CD14-positive monocyte (primary cell): ENCODE measurements around the gene PGAP6. TPM values are rescaled to one million over a fixed set of nuclear protein-coding genes. Genes with fewer than 3 reads are reported as not detected.
"Not testable (repeated sequence)": the region's sequence is repeated elsewhere in the genome, so short reads cannot be mapped to it uniquely, and the experiment has no call there.

ENCODE experiments used
- DNase-seq, 3 donors: peaks; one replicate each; pipeline ENCODE4 v3.0.0-alpha.2; 2011 to 2022
- H2AFZ ChIP-seq: 2 replicates; pipeline ENCODE4 v1.6.0; 2012; ENCODE audit warnings: mild to moderate bottlenecking, low read depth, low read length, inconsistent platforms; ENCODE audit not compliant: insufficient read depth, poor library complexity, severe bottlenecking
- H3K27ac ChIP-seq, 2 donors: 1 replicate in 1 of 2; 2 replicates in 1 of 2; pipeline ENCODE4 v1.5.1; 2012 to 2013; ENCODE audit warnings: low read length in 2 of 2, control low read depth in 1 of 2, inconsistent platforms in 1 of 2, low read depth in 1 of 2, mild to moderate bottlenecking in 1 of 2
- H3K27me3 ChIP-seq, 2 donors: one replicate each; pipeline versions ENCODE4 v1.6.0 to v1.6.1; 2011 to 2013; ENCODE audit warnings: low read length in 2 of 2; ENCODE audit not compliant: control insufficient read depth in 2 of 2, insufficient read depth in 2 of 2
- H3K36me3 ChIP-seq, 2 donors: replicated peaks in 1 of 2; 1 replicate in 1 of 2; 2 replicates in 1 of 2; pipeline versions ENCODE4 v1.5.1 to v1.6.1; 2012 to 2013; ENCODE audit warnings: low read length in 2 of 2, control low read depth in 1 of 2, inconsistent platforms in 1 of 2, mild to moderate bottlenecking in 1 of 2; ENCODE audit not compliant: insufficient read depth in 2 of 2, control insufficient read depth in 1 of 2
- H3K4me1 ChIP-seq, 2 donors: 1 replicate in 1 of 2; 2 replicates in 1 of 2; pipeline versions ENCODE4 v1.5.1 to v1.6.1; 2012 to 2013; ENCODE audit warnings: low read length in 2 of 2, control low read depth in 1 of 2, inconsistent platforms in 1 of 2, mild to moderate bottlenecking in 1 of 2, moderate library complexity in 1 of 2; ENCODE audit not compliant: insufficient read depth in 2 of 2, control insufficient read depth in 1 of 2
- H3K4me2 ChIP-seq: replicated peaks from 2 replicates; pipeline ENCODE3; 2012; ENCODE audit warnings: low read length, moderate library complexity, mild to moderate bottlenecking; ENCODE audit not compliant: poor library complexity, severe bottlenecking; ENCODE audit errors: extremely low read depth
- H3K4me3 ChIP-seq, 3 experiments: fragments of 200-600 bp in 1 of 3; sonication (generic) in 1 of 3; replicated peaks in 1 of 3; 1 replicate in 2 of 3; 2 replicates in 1 of 3; pipeline ENCODE4 v1.5.1; 2011 to 2013; ENCODE audit warnings: low read length in 3 of 3, mild to moderate bottlenecking in 3 of 3, control low read depth in 2 of 3, low read depth in 2 of 3, inconsistent platforms in 1 of 3, moderate library complexity in 1 of 3
- H3K79me2 ChIP-seq: 2 replicates; pipeline ENCODE4 v1.6.0; 2012; ENCODE audit warnings: mild to moderate bottlenecking, control low read depth, inconsistent platforms, low read length, moderate library complexity; ENCODE audit not compliant: insufficient read depth
- H3K9ac ChIP-seq: 2 replicates; pipeline ENCODE4 v1.6.0; 2017; ENCODE audit warnings: low read length, mild to moderate bottlenecking; ENCODE audit not compliant: insufficient read depth, poor library complexity, severe bottlenecking
- H3K9me3 ChIP-seq, 2 donors: replicated peaks in 1 of 2; 1 replicate in 1 of 2; 2 replicates in 1 of 2; pipeline versions ENCODE4 v1.5.1 to v1.6.1; 2012 to 2013; ENCODE audit warnings: low read length in 2 of 2, control low read depth in 1 of 2; ENCODE audit not compliant: control insufficient read depth in 1 of 2, insufficient read depth in 1 of 2
- H4K20me1 ChIP-seq: 2 replicates; pipeline ENCODE4 v1.6.0; 2012; ENCODE audit warnings: mild to moderate bottlenecking, low read length, control low read depth, moderate library complexity; ENCODE audit not compliant: insufficient read depth
- H3K27ac Mint-ChIP-seq, 7 donors: one replicate each; pipeline ENCODE4 v1.8.0; 2020; ENCODE audit warnings: mild to moderate bottlenecking in 7 of 7, mixed read lengths in 7 of 7, moderate library complexity in 6 of 7, inconsistent platforms in 2 of 7
- H3K27me3 Mint-ChIP-seq, 3 donors: one replicate each; pipeline ENCODE4 v1.8.0; 2021 to 2022; ENCODE audit warnings: low read depth in 3 of 3, mild to moderate bottlenecking in 3 of 3, mixed read lengths in 3 of 3, moderate library complexity in 3 of 3, inconsistent platforms in 1 of 3
- H3K36me3 Mint-ChIP-seq, 2 donors: one replicate each; pipeline ENCODE4 v1.8.0; 2020; ENCODE audit warnings: mixed read lengths in 2 of 2, inconsistent platforms in 1 of 2, mild to moderate bottlenecking in 1 of 2
- H3K4me1 Mint-ChIP-seq: one replicate; pipeline ENCODE4 v1.8.0; 2020; ENCODE audit warnings: mild to moderate bottlenecking, mixed read lengths
- H3K4me3 Mint-ChIP-seq, 2 donors: one replicate each; pipeline ENCODE4 v1.8.0; 2020; ENCODE audit warnings: mild to moderate bottlenecking in 2 of 2, mixed read lengths in 2 of 2, moderate library complexity in 1 of 2
- H3K9me3 Mint-ChIP-seq, 7 donors: one replicate each; pipeline ENCODE4 v1.8.0; 2020 to 2022; ENCODE audit warnings: mixed read lengths in 7 of 7, mild to moderate bottlenecking in 6 of 7, moderate library complexity in 6 of 7, inconsistent platforms in 2 of 7
- WGBS: methylation state at CpG from one replicate; pipeline ENCODE4 v1.1.5; 2013; ENCODE audit warnings: missing lambda C conversion rate; ENCODE audit not compliant: insufficient coverage; 5-methylcytosine and 5-hydroxymethylcytosine counted together
- intact Hi-C, 2 donors: fragments of 100-400 bp; cut with micrococcal nuclease; formaldehyde crosslinking; loops; one replicate each; pipeline versions ENCODE4 v1.15.0 to v1.15.1; 2023
- polyA plus RNA-seq, 3 donors: library from polyadenylated mRNA; depleted of rRNA in 1 of 3; unstranded in 2 of 3; stranded (reverse) in 1 of 3; fragments of 300-500 nt in 2 of 3; fragments of >200 nt in 1 of 3; fragmentation: Illumina TruSeq in 2 of 3; gene quantifications; 1 replicate in 2 of 3; 2 replicates in 1 of 3; pipeline ENCODE4 v1.2.3, GENCODE V29; 2012 to 2021
- TF ChIP-seq, protein P1 (sequence below): fragments of 200-600 bp; IDR thresholded peaks from one replicate; pipeline ENCODE4 v1.8.0; 2022; ENCODE audit warnings: antibody characterized with exemption, mild to moderate bottlenecking

Gene PGAP6
- polyA plus RNA-seq, 3 donors = 18.2 to 137 (median 39.8) TPM

DNA sequence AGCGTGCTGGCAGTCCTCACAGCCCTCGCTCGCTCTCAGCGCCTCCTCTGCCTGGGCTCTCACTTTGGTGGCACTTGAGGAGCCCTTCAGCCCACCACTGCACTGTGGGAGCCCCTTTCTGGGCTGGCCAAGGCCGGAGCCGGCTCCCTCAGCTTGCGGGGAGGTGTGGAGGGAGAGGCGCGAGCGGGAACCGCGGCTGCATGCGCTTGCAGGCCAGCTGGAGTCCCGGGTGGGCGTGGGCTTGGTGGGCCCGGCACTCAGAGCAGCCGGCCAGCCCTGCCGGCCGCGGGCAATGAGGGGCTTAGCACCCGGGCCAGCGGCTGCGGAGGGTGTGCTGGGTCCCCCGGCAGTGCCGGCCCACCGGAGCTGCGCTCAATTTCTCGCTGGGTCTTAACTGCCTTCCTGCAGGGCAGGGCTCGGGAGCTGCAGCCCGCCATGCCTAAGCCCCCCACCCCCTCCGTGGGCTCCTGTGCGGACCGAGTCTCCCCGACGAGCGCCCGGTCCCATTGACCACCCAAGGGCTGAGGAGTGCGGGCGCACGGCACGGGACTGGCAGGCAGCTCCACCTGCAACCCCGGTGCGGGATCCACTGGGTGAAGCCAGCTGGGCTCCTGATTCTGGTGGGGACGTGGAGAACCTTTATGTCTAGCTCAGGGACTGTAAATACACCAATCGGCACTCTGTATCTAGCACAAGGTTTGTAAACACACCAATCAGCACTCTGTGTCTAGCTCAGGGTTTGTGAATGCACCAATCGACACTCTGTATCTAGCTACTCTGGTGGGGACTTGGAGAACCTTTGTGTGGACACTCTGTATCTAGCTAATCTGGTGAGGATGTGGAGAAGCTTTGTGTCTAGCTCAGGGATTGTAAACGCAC is 40.4 kb downstream of the PGAP6 start:
- peak overlapping the region; percentile 29 to 78 for H3K27ac ChIP-seq
- H3K9me3 ChIP-seq, H3K4me3 ChIP-seq, H3K4me2 ChIP-seq, DNase-seq, H3K27me3 Mint-ChIP-seq, H3K4me3 Mint-ChIP-seq, intact Hi-C loops, H2AFZ ChIP-seq, H3K27me3 ChIP-seq, H3K9me3 Mint-ChIP-seq, H3K9ac ChIP-seq: not testable (repeated sequence)
- Mint-ChIP-seq H3K36me3 (peaks cover 35 to 47% of the 10 kb centered on the region in 2 donors), H3K27ac (peak overlapping the region in 3 of 7 donors; percentile 8 to 88 (median 87)), H3K4me1 (peaks cover 61% of the 10 kb centered on the region)
- peaks cover 44 to 60% of the 10 kb centered on the region in 2 donors for H3K4me1 ChIP-seq
- peaks cover 99% of the 10 kb centered on the region for H3K79me2 ChIP-seq
- H4K20me1 ChIP-seq = peaks cover 69% of the 10 kb centered on the region
- WGBS = 96% methylated on average over 28 of the region's 47 CpGs
- H3K36me3 ChIP-seq = peaks cover 21 to 40% of the 10 kb centered on the region in 2 donors

DNA sequence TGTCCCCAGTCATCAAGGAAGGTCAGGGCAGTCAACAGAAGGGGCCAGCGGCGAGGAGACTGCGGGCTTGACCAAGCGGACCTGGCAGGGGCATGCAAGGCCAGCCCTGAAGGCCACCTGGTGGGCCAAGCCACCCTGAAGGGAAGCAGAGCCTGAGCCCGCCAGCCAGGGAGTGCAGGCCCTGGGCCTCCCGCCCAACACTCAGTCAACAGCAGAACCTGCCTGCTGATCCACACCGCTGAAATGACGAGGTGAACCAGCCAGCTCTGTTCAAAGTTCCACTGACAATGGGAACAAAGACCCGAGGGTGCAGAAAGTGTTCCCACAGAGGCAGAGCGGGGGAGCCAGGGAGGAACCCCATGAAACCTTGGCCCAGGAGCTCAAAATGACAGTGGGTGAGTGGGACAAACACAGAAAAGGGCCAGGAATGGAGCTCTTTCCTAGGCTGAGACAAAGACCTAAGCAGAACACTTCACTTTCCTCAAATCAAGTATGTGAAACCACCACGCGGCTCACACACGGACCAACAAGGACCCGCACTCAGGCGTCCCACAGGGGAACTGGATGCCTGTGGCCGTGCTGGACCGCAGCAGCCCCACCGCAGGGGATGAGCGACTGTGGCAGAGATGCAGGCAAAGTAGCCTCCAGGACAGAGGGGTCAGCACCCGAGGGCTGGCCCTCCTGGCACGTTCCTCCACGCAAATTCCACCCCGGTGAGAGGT is 41.2 kb downstream of the PGAP6 start:
- peaks cover 99% of the 10 kb centered on the region for H3K79me2 ChIP-seq
- TF ChIP-seq, protein P1, sequence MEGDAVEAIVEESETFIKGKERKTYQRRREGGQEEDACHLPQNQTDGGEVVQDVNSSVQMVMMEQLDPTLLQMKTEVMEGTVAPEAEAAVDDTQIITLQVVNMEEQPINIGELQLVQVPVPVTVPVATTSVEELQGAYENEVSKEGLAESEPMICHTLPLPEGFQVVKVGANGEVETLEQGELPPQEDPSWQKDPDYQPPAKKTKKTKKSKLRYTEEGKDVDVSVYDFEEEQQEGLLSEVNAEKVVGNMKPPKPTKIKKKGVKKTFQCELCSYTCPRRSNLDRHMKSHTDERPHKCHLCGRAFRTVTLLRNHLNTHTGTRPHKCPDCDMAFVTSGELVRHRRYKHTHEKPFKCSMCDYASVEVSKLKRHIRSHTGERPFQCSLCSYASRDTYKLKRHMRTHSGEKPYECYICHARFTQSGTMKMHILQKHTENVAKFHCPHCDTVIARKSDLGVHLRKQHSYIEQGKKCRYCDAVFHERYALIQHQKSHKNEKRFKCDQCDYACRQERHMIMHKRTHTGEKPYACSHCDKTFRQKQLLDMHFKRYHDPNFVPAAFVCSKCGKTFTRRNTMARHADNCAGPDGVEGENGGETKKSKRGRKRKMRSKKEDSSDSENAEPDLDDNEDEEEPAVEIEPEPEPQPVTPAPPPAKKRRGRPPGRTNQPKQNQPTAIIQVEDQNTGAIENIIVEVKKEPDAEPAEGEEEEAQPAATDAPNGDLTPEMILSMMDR = no peak
- H3K9me3 ChIP-seq = no peaks in the 10 kb centered on the region
- H3K4me3 Mint-ChIP-seq = peak overlapping the region; percentile 58 to 84
- DNase-seq = no peak
- H3K9ac ChIP-seq = no peak overlapping the region
- peak overlapping the region; percentile 72 for H3K4me2 ChIP-seq
- WGBS = 76% methylated on average over 22 of the region's 23 CpGs
- peaks cover 50 to 68% of the 10 kb centered on the region in 2 donors for H3K4me1 ChIP-seq
- intact Hi-C loops = no loop called here
- H3K36me3 Mint-ChIP-seq = peaks cover 27 to 39% of the 10 kb centered on the region in 2 donors
- H3K4me1 Mint-ChIP-seq = peaks cover 69% of the 10 kb centered on the region
- peaks cover 65% of the 10 kb centered on the region for H4K20me1 ChIP-seq
- H3K27me3 Mint-ChIP-seq = peaks cover 0 to 4% (median 1%) of the 10 kb centered on the region in 3 donors
- peak overlapping the region; percentile 29 to 78 for H3K27ac ChIP-seq
- H3K4me3 ChIP-seq = peak overlapping the region in 1 of 3 experiments; percentile 58
- H3K27me3 ChIP-seq = no peaks in the 10 kb centered on the region
- peaks cover 0 to 5% (median 0%) of the 10 kb centered on the region in 7 donors for H3K9me3 Mint-ChIP-seq
- no peak overlapping the region for H2AFZ ChIP-seq
- H3K36me3 ChIP-seq = peaks cover 13 to 32% of the 10 kb centered on the region in 2 donors
- peak overlapping the region; percentile 67 to 89 (median 87) for H3K27ac Mint-ChIP-seq
